Fibroblast of mammary gland (primary cell): Measurements from ENCODE around the gene EFHC2.

Experiments
- DNase-seq: peaks from one replicate; pipeline ENCODE4 v3.0.0-alpha.2; 2010; ENCODE audit warnings: low read depth
- H3K4me3 ChIP-seq: 2 replicates; pipeline ENCODE4 v1.5.1; 2011; ENCODE audit warnings: low read depth, mild to moderate bottlenecking, low read length, moderate library complexity; ENCODE audit not compliant: control insufficient read depth
- TF ChIP-seq, protein P1 (sequence below): conservative IDR thresholded peaks from 2 replicates; pipeline ENCODE4 v1.5.1; 2011; ENCODE audit warnings: low read depth, low read length, inconsistent platforms; ENCODE audit not compliant: control insufficient read depth, insufficient read depth

Gene EFHC2

DNA sequence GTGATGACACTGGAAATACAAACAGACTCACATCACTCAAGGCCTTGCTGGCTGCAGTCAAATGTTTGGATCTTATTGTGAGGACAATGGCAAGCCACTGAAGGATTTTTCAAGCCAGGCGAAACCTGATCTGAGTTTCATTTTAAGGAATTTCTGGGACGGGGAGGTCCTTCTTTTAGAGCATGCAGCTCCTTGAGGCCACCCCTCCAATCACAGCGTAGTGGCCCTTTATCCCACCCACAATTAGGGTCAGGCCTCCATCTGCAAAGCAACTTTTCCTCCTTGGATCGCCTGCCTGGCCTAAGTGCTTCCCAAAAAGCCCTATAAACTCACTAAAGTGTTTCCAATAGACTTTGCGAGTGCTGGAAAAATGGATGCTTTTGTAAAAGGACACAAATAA is 115.5 kb downstream of the EFHC2 start:
- no peak for DNase-seq
- TF ChIP-seq, protein P1, sequence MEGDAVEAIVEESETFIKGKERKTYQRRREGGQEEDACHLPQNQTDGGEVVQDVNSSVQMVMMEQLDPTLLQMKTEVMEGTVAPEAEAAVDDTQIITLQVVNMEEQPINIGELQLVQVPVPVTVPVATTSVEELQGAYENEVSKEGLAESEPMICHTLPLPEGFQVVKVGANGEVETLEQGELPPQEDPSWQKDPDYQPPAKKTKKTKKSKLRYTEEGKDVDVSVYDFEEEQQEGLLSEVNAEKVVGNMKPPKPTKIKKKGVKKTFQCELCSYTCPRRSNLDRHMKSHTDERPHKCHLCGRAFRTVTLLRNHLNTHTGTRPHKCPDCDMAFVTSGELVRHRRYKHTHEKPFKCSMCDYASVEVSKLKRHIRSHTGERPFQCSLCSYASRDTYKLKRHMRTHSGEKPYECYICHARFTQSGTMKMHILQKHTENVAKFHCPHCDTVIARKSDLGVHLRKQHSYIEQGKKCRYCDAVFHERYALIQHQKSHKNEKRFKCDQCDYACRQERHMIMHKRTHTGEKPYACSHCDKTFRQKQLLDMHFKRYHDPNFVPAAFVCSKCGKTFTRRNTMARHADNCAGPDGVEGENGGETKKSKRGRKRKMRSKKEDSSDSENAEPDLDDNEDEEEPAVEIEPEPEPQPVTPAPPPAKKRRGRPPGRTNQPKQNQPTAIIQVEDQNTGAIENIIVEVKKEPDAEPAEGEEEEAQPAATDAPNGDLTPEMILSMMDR, result no peak
- H3K4me3 ChIP-seq, result no peak overlapping the region

DNA sequence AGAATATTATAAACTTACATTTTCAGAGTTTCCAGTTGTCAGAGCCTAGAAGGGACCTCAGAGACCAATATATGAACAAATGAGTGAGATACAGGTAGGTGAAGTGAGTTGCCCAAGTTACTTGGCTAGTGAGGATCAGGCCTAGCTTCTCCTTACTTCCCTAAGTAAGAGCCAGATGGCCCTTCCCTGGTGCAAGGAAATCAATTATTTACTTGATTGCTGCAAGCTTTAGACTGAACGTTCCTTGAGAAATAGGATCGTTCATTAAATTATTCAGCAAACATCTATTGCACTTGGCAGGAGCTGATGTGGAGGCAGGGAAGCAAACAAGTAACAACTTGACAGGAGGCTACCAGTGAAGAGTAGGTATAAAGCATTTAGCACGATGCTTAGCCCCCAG is 117.8 kb downstream of the EFHC2 start:
- DNase-seq, result no peak
- no peak overlapping the region for H3K4me3 ChIP-seq
- TF ChIP-seq, protein P1, result no peak

DNA sequence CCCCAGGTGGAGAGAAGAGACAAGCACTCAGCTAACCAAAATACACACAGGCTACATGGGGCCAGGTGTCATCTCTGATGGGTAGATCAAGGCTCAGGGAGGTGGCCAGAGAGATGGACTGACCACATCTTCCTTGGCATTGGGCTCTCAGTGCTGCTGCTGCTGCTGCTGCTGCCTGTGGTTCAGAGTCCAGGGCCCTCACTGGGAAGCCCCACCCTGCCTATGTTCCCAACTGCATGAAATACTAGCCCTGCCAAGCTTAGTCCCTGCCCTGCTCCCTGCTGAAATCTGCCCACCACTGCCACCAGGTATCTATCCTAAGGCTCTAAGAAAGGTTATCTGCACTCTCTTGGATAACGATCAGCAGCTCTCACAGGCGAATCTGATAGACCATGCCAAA is 118.7 kb downstream of the EFHC2 start:
- no peak overlapping the region for H3K4me3 ChIP-seq
- no peak for DNase-seq
- TF ChIP-seq, protein P1, result no peak

DNA sequence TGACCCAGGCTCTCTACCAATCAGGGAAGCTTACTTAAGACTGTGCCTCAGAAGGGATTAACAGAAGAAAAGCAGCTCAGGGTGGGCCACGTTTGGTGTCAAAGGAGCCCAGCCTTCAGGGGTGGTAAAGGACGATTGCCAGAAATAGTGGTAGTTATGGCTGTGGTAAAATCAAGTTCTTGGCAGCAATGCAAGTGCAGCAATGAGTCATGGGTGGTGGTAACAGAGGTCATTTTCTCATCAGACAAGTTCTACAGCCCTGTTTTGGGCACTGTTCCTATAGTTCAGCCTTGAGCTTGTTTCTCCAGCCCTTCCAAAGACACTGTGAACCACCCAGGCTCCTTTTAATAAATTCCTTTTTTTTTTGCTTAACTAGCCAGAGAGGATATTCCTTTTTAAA is 120.3 kb downstream of the EFHC2 start:
- TF ChIP-seq, protein P1, result no peak
- DNase-seq, result peak; percentile 80
- H3K4me3 ChIP-seq, result no peak overlapping the region

DNA sequence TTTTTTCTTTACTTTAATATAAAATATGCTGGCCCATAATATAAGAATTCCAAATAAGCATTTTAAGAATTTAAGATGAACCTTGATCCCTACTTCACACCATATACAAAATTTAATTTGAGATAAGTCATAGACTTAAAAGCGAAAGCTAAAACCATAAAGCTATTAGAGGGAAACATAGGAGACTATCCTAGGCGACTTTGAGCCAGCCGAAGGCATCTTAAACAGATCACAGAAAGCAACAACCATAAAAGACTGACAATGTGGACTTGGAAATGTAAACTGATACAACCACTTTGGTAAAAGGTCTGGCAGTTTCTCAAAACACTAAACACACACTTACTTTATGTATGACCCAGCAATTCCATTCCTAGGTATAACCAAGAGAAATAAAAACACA is 125.0 kb downstream of the EFHC2 start:
- TF ChIP-seq, protein P1, result no peak
- no peak for DNase-seq
- H3K4me3 ChIP-seq, result no peak overlapping the region

DNA sequence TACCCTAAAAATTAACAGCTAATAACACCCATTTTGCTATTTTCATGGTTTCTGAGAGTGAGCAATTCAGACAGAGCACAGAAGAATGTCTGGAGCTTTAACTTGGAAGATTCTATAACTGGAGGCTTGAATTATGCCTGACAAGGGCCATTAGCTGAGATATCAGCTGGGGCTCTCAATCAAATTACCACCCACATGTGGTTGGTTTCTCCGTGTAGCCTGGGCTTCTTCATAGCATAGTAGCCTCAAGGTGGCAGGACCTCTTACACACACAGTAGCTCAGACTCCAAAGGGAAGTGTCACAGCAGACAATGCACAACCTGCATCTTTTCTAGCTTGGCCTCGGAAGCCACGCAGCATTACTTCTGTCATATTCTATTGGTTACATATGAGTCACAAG is 127.3 kb downstream of the EFHC2 start:
- H3K4me3 ChIP-seq, result no peak overlapping the region
- no peak for DNase-seq
- TF ChIP-seq, protein P1, result no peak

DNA sequence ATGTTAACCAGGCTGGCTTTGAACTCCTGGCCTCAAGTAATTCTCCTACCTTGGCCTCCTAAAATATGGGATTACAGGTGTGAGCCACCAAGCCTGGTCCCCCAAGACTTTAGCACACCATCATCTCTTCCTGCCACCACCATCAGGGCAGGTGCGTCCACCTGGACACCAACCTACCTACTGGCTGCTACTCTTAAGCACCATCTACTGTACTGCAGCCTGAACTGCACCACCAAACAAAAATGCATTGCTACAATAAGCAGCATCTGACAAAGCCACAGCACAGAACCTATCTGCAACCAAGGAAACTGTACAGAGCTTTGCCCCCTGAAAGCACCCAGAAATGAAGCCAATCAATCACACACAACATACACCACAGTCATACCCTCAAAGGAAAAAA is 139.7 kb downstream of the EFHC2 start:
- TF ChIP-seq, protein P1, result no peak
- DNase-seq, result no peak
- no peak overlapping the region for H3K4me3 ChIP-seq
